WTC11 (cell line): ENCODE results near the gene SCYL1. TPM values are rescaled to one million over a fixed set of nuclear protein-coding genes. Genes with fewer than 3 reads are reported as not detected.

Experiments used
- ELF4 ChIP-seq: sonication (generic); formaldehyde crosslinking; IDR thresholded peaks from 2 replicates; pipeline ENCODE4 v1.8.1; 2022; ENCODE audit warnings: low read depth, mild to moderate bottlenecking, moderate library complexity, missing genetic modification reagents
- FOXP4 ChIP-seq: sonication (generic); formaldehyde crosslinking; IDR thresholded peaks from 2 replicates; pipeline ENCODE4 v1.8.0; 2022; ENCODE audit warnings: mild to moderate bottlenecking, missing genetic modification reagents
- GABPB1 ChIP-seq: sonication (generic); formaldehyde crosslinking; IDR thresholded peaks from 2 replicates; pipeline ENCODE4 v1.8.1; 2023; ENCODE audit warnings: mild to moderate bottlenecking, missing genetic modification reagents
- KAT7 ChIP-seq: sonication (generic); formaldehyde crosslinking; IDR thresholded peaks from 2 replicates; pipeline ENCODE4 v1.8.1; 2023; ENCODE audit warnings: missing genetic modification reagents, mild to moderate bottlenecking, borderline replicate concordance
- NR1H2 ChIP-seq: sonication (generic); formaldehyde crosslinking; IDR thresholded peaks from 2 replicates; pipeline ENCODE4 v1.9.0; 2021; ENCODE audit warnings: mild to moderate bottlenecking, moderate library complexity, missing genetic modification reagents
- SOX15 ChIP-seq: fragments of 250-450 bp; sonication (Bioruptor Pico); IDR thresholded peaks from 2 replicates; pipeline ENCODE4 v1.9.0; 2021; ENCODE audit warnings: mild to moderate bottlenecking
- TEAD4 ChIP-seq: sonication (generic); formaldehyde crosslinking; IDR thresholded peaks from 2 replicates; pipeline ENCODE4 v1.8.0; 2022; ENCODE audit warnings: mild to moderate bottlenecking, missing genetic modification reagents
- USF1 ChIP-seq: sonication (generic); formaldehyde crosslinking; IDR thresholded peaks from 2 replicates; pipeline ENCODE4 v1.8.0; 2022; ENCODE audit warnings: mild to moderate bottlenecking, missing genetic modification reagents
- ZNF121 ChIP-seq: sonication (generic); formaldehyde crosslinking; IDR thresholded peaks from 2 replicates; pipeline ENCODE4 v1.8.0; 2023; ENCODE audit warnings: missing genetic modification reagents
- ZNF317 ChIP-seq: sonication (generic); formaldehyde crosslinking; IDR thresholded peaks from 2 replicates; pipeline ENCODE4 v1.8.1; 2023; ENCODE audit warnings: low read depth, mild to moderate bottlenecking, moderate library complexity, missing genetic modification reagents, borderline replicate concordance
- ZNF425 ChIP-seq: fragments of 250-450 bp; sonication (Bioruptor Pico); conservative IDR thresholded peaks from 2 replicates; pipeline ENCODE4 v1.9.0; 2021; ENCODE audit warnings: mild to moderate bottlenecking
- total RNA-seq: library from RNA; stranded (reverse); gene quantifications from 3 replicates; pipeline ENCODE4 v1.2.3, GENCODE V29; 2021
- TF ChIP-seq, protein P1 (sequence below): sonication (generic); formaldehyde crosslinking; IDR thresholded peaks from 2 replicates; pipeline ENCODE4 v1.8.0; 2023; ENCODE audit warnings: missing genetic modification reagents, mild to moderate bottlenecking, borderline replicate concordance
- TF ChIP-seq, protein P2 (sequence below): sonication (generic); formaldehyde crosslinking; IDR thresholded peaks from 2 replicates; pipeline ENCODE4 v1.8.0; 2022; ENCODE audit warnings: mild to moderate bottlenecking, missing genetic modification reagents

SCYL1 gene
- total RNA-seq, 1 experiment from 2014 or later = 76.8 TPM

GRCh38 chr11:65477149-65477965 is 47.5 kb upstream of the SCYL1 start (continued):
- TF ChIP-seq USF1 (CRISPR knock-in tag) (peak; percentile 98), GABPB1 (0 out of 2 replicates have a peak, but pooled peaks have one; percentile 64), TEAD4 (CRISPR knock-in tag) (no peak), ZNF425 (CRISPR knock-in tag) (no peak), SOX15 (no peak), NR1H2 (no peak), ZNF121 (CRISPR knock-in tag) (no peak; the same call in 1 of the 2 replicates), FOXP4 (CRISPR knock-in tag) (0 out of 2 replicates have a peak, but pooled peaks have one; percentile 39), ZNF317 (CRISPR knock-in tag) (no peak), KAT7 (0 out of 2 replicates have a peak, but pooled peaks have one; percentile 22), ELF4 (CRISPR knock-in tag) (no peak)
- TF ChIP-seq, protein P1, sequence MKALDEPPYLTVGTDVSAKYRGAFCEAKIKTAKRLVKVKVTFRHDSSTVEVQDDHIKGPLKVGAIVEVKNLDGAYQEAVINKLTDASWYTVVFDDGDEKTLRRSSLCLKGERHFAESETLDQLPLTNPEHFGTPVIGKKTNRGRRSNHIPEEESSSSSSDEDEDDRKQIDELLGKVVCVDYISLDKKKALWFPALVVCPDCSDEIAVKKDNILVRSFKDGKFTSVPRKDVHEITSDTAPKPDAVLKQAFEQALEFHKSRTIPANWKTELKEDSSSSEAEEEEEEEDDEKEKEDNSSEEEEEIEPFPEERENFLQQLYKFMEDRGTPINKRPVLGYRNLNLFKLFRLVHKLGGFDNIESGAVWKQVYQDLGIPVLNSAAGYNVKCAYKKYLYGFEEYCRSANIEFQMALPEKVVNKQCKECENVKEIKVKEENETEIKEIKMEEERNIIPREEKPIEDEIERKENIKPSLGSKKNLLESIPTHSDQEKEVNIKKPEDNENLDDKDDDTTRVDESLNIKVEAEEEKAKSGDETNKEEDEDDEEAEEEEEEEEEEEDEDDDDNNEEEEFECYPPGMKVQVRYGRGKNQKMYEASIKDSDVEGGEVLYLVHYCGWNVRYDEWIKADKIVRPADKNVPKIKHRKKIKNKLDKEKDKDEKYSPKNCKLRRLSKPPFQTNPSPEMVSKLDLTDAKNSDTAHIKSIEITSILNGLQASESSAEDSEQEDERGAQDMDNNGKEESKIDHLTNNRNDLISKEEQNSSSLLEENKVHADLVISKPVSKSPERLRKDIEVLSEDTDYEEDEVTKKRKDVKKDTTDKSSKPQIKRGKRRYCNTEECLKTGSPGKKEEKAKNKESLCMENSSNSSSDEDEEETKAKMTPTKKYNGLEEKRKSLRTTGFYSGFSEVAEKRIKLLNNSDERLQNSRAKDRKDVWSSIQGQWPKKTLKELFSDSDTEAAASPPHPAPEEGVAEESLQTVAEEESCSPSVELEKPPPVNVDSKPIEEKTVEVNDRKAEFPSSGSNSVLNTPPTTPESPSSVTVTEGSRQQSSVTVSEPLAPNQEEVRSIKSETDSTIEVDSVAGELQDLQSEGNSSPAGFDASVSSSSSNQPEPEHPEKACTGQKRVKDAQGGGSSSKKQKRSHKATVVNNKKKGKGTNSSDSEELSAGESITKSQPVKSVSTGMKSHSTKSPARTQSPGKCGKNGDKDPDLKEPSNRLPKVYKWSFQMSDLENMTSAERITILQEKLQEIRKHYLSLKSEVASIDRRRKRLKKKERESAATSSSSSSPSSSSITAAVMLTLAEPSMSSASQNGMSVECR (CRISPR knock-in tag) = 0 out of 2 replicates have a peak, but pooled peaks have one; percentile 30
- TF ChIP-seq, protein P2, sequence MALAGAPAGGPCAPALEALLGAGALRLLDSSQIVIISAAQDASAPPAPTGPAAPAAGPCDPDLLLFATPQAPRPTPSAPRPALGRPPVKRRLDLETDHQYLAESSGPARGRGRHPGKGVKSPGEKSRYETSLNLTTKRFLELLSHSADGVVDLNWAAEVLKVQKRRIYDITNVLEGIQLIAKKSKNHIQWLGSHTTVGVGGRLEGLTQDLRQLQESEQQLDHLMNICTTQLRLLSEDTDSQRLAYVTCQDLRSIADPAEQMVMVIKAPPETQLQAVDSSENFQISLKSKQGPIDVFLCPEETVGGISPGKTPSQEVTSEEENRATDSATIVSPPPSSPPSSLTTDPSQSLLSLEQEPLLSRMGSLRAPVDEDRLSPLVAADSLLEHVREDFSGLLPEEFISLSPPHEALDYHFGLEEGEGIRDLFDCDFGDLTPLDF = peak; percentile 19; the same call in 1 of the 2 replicates
